HG03097 (cell line): ENCODE measurements around the gene CNBD2.
"Not testable (repeated sequence)": the region's sequence is repeated elsewhere in the genome, so short reads cannot be mapped to it uniquely, and the experiment has no call there.

Experiments
- ATAC-seq: cut with Tn5 transposase; IDR thresholded peaks from one replicate; pipeline ENCODE4 v1.9.1; 2021; ENCODE audit not compliant: unreplicated experiment, low FRiP score

CNBD2 gene

DNA sequence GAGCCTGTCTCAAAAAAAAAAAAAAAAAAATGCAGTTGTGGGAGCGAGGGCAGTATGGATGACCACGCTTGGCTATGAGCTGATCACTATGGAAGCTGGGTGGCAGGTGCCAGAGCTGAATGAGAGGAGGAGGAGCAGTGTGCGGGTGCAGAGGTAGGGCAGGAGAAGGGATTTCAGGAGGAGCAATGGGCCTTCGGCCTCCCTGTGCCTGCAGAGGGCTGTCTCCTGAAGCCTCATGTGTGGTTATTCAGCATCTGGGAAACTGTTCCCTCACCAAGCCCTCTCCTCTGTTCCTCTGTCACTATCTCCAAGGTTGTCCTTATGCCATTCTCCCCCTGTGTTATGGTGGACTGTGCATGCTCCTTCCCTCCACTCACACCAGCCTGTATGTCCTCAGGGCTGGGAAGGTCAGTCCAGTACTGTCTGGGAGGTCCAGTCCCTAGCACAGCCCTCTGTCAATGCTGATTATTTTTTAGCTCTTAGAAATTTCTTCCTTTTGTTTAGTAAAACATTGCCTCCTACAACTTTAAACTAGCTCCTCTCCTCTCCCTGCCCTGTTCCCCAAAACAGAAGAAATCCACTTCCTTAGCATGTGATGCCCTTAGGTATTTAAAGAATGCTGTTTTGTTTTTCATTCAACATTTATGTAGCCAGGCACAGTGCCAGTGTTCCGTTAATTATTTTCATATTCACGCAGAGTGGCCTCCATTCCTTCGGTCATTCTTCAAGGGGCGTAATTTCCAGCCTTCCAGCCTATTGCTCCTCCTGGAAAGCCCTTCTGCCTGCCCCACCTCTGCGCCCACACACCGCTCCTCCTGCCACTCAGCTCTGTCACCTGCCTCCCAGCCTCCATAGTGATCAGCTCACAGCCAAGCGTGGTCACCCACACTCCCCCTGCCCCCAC is 48.9 kb downstream of the CNBD2 start:
- ATAC-seq: no peak

DNA sequence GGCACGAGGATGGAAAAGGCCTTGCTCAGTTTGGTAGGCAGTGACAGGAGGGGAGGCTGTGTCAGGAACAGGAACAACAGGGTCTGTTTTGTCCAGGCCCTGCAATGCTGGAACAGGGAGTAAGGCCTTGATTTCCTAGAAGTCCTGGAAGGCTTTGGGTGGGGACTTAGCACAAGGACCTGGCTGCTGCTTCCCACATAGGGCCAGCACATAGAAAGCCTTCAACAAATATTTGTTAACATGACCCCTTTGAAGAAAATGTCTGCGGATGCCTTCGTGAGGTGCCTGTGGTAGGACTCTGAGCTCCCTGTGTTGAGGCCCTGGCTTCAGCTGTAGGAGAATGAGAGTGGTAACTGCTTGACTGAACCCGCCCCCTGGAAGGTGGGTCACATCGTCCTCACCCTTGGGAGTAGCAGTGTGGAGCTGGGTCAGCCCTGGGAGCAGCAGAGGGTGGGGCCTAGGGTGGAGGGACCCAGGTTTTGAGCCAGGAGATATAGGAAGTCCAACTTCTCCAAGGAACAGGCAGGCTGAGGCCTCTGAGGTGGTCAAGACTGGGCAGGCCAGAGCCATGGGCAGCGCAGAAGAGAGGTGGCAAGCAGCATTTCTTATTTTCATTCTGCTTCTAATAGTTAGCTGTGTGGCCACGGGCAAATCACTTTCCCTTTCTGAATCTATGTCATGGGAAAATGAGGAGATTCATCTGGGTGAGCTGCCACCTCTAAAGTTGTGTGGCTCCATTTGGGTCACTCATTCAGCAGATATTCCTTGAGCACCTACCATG is 50.0 kb downstream of the CNBD2 start:
- ATAC-seq: no peak

DNA sequence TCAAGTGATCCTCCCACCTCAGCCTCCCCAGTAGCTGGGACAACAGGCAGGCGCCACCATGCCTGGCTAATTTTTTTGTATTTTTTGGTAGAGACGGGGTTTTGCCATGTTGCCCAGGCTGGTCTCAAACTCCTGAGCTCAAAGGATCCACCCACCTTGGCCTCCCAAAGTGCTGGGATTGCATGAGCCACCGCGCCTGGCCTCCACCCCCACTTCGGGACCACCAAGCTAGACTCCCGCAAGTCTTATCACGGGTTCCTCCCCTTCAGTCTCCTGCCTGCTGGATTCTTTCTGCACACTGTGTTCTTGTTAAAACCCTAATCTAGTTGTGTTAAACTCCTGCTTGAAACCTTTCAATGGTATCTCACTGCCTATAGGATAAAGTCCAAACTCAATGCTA is 57.7 kb downstream of the CNBD2 start:
- ATAC-seq: not testable (repeated sequence)

DNA sequence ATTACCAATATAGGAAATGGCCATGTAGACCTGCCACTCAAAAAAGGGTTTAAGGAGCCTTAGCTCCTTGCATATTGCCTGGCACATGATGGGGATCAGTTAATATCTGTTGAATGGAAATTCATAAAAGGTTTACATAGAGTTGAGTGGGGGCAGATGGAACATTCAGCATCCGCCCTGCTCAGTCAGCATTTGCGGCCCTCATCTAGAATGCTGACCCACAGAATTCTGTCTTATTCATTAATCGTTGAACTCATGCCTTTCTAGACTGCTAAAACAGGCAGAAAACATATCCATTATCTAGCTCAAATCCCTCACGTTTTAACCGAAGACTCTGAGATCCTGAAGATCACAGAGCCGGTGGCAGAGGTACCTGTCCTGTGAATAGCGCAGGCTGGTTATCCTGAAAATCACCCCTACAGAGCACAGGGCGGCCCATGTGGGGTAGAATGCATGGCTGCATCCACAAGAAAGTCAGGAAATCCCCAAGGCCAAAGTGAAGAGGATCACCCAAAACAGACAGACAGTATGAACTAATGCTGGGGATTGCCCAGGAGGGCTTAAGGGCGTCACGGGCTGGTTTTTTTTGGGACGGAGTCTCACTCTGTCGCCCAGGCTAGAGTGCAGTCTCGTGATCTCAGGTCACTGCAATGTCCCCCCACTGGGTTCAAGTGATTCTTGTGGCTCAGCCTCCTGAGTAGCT is 59.9 kb downstream of the CNBD2 start:
- no peak for ATAC-seq

DNA sequence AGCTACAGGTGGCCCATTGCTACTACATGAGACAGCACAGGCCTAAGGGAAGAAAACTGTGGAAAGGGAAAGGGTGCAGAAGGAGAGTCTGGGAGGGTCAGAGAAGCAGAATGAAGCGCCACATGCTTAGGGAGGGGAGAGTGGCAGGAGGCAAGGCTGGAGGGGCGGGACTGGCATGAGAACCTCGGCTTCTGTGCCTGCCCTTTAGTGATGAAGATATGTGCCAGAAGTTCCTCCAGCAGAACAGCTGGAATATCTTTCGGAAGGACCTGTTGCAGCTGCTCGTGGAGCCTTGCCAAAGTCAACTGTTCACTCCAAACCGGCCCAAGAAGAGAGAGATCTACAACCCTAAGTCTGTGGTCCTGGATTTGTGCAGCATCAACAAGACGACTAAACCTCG is 61.8 kb downstream of the CNBD2 start:
- ATAC-seq: no peak

DNA sequence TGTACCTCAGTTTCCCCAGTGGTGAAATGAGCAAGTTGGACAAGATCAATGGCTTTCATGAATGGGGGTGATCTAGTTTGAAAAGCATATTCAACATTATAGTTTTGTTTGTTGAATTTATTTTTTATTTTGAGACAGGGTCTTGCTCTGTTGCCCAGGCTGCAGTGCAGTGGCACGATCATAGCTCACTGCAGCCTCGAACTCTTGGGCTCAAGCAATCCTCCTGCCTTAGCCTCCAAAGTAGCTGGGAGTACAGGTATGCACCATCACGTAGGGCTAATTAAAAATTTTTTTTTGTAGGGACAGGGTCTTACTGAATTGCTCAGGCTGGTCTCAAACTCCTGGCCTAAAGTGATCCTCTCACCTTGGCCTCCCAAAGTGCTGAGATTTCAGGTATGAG is 63.4 kb downstream of the CNBD2 start:
- ATAC-seq: no peak

DNA sequence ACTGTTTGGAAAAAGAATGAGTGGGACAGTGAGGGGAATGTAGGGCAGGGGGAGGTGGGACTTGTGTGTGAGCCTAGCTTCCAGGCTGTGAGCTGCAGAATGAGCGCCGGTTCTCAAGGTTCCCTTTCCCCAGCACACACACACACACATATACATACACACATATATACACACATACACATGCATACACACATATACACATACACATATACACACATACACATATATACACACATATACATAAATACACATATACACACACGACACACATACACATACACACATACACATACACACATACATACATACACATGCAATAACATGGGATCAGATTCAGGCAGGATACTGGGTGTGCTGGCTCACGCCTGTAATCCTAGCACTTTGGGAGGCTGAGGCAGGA is 66.5 kb downstream of the CNBD2 start:
- ATAC-seq: no peak

DNA sequence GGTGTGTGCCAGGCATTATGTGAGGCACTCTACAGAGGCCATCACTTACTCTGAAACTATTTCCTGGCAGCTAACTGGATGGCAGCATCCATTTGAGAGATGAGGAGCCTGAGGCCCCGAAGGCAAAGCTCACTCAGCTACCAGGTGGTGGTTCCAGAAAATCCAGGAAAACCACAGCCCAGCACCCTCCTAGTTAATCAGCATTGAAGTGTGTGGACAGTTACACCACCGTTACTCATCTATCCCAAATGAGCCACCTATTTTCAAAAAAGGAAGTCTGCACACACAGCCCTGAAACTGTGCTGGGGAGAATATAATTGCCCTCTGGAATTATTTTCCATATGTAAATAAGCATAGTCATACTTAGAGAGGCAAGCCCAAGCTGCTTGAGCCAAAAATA is 67.4 kb downstream of the CNBD2 start:
- no peak for ATAC-seq

DNA sequence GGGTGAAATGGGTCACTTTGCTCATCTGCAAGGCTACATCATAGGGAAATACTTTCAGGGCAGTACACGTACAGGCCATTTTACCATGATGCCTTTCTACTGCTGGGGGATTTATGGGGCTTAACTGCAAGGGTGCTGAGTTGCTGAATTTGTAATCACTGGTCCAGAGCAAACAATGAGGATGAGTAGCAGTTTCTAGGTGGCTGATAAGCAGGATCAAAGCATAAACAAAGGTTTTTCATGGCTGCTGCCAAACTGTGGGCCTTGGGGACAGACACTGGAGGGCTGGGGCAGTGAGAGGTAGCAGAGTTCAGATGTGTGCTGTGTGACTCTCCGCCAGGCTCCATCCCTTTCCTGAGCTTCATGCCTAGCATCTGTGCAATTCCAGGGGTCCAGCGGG is 68.3 kb downstream of the CNBD2 start:
- ATAC-seq: no peak

DNA sequence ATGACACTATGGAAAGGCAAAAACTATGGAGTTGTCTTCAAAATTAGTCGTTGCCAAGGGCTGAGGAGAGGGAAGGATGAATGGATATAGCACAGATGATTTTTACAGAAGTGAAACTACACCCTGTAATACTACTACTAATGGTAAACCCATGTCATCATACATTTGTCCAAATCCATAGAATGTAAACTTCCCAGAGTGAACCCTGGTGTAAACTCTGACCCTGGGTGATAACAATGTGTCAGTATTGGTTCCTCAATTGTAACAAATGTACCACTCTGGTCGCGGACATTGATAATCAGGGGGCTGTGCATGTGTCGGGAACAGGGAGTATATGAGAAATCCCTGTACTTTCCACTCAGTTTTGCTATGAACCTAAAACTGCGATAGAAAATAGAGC is 72.2 kb downstream of the CNBD2 start:
- ATAC-seq: no peak

DNA sequence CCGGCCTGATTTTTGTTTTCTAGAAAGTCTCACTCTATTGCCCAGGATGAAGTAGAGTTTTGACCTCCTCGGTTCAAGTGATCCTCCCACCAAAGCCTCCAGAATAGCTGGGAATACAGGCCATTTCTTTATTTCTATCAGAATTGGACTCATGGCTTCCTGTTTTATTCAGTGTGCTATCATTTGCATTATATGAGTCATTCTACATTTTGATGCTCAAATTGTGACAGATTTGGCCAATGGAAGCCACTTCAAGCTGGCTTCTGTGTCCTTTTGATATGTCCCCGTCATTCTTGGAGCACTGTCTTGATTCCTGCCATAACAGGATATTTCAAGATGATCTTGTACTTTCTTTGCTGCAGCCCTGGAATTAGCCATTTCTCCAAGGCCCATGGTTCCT is 75.1 kb downstream of the CNBD2 start:
- ATAC-seq: no peak

DNA sequence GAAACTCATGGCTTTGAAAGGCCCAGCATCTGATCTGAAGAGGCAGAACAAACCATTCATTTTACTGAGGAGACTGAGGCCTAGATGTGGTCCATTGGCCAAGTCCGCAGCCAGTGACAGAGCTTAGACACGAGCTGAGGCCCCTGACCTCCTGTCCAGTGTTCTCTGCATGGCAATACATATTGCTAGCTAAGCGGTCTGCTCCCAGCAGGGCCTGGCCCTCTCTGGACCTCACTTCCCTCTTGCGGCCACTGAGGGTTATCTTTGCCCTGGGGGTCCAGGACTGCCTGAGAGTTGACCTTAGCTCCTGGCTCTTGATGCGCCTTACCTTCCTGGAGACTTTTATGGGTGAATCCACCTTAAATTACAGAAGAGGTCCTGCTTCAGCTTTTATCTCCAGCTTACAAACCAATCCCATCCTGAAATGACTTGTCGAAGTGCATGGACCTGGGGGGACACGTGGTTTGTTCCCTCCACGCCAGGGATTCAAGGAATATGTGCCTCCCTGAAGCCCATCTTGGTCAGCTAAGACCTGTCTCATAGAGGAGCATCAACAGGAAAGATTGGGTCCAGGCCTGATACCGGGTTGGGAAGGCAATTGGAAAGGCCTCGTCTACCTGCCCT is 75.6 kb downstream of the CNBD2 start:
- ATAC-seq: no peak

DNA sequence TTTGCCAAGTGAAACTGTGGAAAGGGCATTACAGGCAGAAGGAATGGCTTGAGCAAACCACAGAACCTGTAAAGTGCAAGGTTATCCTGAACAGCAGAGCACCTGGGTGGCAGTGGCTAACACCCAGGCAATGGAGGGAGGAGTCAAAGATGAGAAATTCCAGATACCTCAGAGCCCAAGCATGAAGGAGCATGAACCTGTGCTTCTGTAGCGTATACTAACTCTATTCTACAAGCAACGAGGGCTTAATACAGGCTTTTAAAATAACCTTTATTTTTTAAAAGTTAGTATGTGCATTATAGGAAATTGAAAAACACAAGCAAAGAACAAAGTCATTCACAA is 77.0 kb downstream of the CNBD2 start:
- ATAC-seq: no peak

DNA sequence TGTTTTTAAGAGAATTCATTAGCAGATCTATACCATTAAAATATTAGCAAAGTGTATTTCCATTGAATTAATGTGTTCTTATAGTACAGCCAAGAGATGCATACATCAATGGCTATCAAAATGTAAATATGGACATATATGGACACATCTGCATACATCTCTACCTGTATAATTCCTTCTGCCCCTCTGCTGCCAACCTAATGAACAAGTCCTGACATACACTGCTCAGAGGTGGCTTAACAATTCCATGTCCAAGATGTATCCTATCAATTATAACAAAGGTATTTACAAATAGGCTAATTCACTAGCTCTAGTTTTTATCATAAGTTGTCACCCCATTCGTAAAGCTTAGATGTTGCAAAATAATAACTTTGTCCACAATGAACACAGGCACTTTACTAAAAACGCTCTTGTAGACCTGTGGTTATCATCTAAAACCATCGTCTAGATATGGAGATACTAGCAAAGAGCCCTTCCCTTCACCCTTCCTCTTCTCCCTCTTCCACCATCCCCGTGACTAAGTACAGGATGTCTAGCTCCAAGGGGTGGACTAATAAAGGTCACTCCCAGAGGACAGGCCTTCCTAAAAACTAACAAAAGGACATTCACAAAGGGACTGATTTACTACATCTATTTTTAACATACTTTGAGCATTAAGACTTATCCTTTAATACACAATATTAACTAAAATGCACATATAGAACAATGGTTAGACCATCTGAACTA is 77.8 kb downstream of the CNBD2 start:
- not testable (repeated sequence) for ATAC-seq

DNA sequence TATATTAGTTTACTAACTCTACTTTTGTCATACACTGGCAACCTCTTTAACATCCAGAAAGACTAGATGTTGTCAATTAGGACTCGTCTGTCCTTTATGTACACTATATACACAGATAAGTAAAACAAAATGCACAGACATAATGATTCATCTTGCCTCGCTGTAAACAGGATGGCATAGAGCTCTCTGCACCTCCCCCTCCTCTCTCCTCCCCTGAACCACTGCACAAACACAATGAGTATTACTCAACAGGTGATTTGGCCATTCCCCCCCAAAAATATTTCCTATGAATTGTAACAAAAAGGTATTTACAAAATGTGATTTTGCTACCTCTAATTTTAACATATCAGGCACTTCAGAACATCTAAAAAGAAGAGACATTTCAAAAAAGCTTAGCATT is 81.0 kb downstream of the CNBD2 start:
- ATAC-seq: not testable (repeated sequence)

DNA sequence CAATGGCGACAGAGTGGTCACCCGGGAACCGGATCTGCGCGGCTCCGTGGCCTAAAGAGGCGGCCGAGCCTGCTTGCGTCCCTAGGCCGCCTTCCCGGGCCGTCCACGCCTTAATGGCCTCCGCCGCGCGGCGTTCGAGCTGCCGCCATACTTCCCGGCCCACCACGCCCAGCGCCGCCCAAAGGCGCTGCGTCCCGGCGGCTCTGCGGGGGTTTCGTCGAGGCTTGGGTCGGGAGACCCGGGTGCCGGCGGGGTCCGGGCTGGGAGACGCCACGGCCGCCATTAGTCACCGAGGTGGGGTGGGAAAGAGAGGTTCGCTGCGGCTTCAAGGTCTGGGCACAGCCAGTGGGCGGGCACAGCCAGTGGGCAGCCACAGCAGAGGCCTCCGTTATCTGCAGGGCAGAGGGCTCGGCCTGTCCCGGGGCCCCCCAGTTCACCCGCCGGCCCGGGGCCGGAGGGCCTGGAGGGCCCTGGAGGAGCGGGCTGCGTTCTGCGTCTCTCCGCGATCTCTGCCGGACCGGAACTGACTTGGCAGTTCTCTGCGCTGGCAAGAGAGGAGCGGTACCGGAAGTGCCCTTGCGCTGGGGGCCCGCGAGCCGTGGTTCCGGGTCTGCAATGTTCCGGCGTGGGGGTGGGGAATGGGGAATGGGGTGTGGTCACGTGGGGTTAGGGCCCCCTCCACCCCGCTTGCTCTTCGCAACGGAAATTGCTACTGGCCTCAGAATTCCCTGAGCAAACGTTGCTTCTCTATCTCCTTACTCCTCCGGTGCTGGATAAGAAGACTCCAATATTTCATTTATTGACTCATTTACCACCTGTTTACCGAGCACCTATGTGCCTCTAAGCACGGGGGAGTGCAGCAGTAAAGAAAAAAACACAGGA is 82.3 kb downstream of the CNBD2 start:
- ATAC-seq: peak; percentile 90

DNA sequence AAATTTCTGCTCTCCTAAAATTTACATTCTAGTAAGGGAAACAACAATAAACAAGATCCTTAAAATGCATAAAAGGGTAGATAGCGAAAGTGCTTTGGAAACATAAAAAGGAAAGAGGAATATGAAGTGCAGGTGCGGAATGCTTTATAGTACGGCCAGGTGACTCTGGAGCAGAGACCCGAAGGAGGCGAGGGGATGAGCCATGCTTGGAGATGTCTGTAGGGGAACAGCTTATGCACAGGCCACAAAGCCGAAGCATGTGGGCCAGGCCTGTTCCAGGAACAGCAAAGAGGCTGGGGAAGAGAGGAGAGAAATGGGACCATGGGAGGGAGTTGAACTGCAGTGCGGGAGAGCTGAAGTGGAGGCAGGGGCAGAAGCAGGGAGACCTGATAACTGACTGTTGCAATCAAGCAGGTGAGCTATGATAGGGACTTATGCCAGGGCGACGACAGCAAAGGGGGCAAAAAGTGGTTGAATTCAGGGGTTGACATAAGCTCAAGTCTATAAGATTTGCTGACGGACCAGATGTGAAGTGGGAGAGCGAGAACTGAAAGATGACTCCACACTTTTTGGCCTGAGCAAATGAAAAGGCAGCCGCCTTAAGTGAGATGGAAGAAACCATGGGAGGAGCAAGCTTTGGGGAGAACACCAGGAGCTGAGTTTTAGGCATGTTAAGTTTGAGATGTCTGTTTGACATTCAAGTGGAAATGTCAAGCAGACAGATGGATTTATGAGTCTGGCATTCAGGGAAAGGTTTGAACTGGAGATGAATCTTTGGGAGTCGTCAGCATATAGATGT is 83.1 kb downstream of the CNBD2 start:
- ATAC-seq: no peak

DNA sequence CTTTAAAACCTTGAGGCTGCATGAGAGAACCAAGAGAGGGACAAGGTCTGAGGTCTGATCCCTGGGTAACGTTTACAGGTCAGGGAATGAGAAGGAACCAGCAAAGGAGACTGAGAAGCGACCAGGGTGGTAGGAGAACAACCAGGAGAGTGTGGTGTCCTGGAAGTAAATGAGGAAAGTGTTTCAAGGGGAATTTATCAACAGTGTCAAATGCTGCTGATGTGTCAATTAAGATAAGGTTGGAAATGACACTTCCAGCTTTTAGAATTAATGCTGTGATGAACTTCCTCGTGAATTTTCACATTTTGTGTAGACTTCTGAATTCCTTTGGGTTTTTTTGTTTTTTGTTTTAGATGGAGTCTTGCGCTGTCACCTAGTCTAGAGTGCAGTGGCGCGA is 83.7 kb downstream of the CNBD2 start:
- no peak for ATAC-seq
